GM23248 (cell line): ENCODE data around the gene EFNA2.

Experiments
- EZH2 ChIP-seq: fragments of 200-600 bp; sonication (generic); IDR thresholded peaks from 2 replicates; pipeline ENCODE4 v1.6.1; 2018; ENCODE audit warnings: antibody characterized with exemption, mild to moderate bottlenecking; ENCODE audit not compliant: insufficient read depth, poor library complexity, severe bottlenecking
- EZH2phosphoT487 ChIP-seq: fragments of 200-600 bp; sonication (generic); IDR thresholded peaks from 2 replicates; pipeline ENCODE4 v1.6.1; 2018; ENCODE audit warnings: antibody characterized with exemption, moderate library complexity, mild to moderate bottlenecking, low read depth; ENCODE audit not compliant: insufficient read depth

DNA sequence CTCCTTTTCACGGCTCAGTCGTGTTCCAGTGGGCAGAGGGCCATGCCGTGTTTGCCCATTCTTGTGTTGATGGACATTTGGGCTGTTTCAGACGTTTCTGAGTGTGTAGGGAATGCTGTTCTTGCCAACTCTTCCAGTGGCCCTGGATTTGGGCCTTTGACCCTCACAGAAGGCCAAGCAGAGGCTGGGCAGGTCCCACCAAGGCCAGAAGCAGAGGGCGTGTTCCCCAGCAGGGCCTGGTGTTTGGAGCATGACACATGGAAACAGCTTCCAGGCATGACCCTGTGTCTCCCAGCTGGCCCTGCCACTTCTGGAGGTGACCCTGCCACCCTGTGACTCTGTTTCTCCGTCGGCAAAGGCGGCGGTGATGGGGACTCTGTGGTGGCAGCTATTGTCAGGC is 35.9 kb downstream of the EFNA2 start:
- TF ChIP-seq EZH2 (no peak), EZH2phosphoT487 (no peak)
